ENCODE data around the gene ZNF611.
"Not testable (repeated sequence)": the region's sequence is repeated elsewhere in the genome, so short reads cannot be mapped to it uniquely, and the experiment has no call there.

The ZNF611 gene

GRCh38 chr19:52734893-52735661, at the start of gene ZNF611:
TSS of gene ZNF611 (minus strand) at chr19:52735044. CDS start at chr19:52715894, 19,150 bp downstream.
- peak; percentile 99 for DNase-seq (ENCODE audit: low read depth in 2 of 2)

GRCh38 chr19:52782864-52783263, 48.0 kb upstream of the ZNF611 start:
- not testable (repeated sequence) for DNase-seq (ENCODE audit: low read depth in 2 of 2)

DNA sequence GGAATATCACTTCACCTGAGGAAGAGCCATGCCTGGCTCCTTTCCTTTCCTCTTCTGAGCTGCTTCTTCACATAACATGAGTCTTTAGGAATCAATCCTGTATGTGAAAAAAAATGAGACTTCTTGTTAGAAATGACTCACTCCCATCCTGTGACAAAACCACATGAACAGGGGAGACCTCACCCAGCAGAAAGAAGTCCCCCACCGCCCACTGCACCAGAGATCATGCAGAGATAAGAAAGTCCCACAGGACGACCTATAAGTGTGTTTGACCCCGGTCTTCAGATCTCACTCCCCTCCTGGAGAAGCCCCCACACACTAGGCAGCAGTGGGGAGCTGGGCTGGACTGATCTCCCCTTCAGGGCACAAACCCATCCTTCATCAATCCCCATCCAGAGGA, 44.0 kb upstream of the ZNF611 start:
- DNase-seq (ENCODE audit: low read depth in 2 of 2), result peak in 1 of 2 donors; percentile 11

DNA sequence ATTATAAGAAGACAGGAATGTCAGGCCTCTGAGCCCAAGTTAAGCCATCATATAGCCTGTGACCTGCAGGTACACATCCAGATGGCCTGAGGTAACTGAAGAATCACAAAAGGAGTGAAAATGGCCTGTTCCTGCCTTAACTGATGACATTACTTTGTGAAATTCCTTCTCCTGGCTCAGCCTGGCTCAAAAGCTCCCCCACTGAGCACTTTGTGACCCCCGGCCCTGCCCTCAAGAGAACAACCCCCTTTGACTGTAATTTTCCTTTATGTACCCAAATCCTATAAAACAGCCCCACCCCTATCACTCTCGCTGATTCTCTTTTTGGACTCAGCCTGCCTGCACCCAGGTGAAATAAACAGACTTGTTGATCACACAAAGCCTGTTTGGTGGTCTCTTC, 21.6 kb upstream of the ZNF611 start:
- DNase-seq (ENCODE audit: low read depth in 2 of 2), result not testable (repeated sequence)

DNA sequence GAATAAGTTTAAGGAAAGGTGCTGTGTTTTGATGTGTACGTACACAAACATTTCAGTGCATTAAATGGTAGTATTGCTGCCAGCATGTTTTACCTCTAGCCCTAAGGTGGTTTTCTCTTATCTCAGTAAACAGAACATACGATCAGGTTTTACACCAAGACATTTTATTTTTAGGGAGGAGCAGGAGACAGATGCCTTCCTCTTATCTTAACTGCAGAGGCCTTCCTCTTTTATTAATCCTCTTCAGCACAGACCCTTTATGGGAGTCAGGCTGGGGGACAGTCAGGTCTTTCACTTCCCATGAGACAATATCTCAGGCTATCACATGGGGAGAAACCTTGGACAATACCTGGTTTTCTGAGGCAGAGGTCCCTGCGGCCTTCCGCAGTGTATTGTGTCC, 14.9 kb upstream of the ZNF611 start:
- no peak for DNase-seq (ENCODE audit: low read depth in 2 of 2)

- no peak for DNase-seq (ENCODE audit: low read depth in 2 of 2)
Measured at GRCh38 chr19:52748336-52748950, 13.6 kb upstream of the ZNF611 start.

DNA sequence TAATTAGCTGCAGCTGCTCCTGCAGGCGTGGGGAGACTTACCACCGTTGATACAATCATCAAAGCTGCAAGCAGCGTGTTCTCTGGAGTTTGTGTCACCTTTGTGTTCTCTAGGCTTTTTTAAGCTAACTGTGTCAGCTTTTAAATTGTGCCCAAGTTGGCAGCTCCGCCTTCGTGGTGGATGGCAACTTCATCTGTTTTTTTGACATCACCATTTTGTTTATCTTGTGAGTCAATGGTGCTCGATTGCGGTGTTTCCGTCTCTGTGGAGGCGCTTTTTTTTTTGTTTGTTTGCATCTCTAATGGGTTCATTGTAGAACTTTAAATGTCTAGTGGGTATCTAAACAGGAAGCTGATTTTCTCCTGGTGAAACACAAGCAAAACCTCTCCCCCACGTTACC, 11.1 kb upstream of the ZNF611 start:
- not testable (repeated sequence) for DNase-seq (ENCODE audit: low read depth in 2 of 2)

DNA sequence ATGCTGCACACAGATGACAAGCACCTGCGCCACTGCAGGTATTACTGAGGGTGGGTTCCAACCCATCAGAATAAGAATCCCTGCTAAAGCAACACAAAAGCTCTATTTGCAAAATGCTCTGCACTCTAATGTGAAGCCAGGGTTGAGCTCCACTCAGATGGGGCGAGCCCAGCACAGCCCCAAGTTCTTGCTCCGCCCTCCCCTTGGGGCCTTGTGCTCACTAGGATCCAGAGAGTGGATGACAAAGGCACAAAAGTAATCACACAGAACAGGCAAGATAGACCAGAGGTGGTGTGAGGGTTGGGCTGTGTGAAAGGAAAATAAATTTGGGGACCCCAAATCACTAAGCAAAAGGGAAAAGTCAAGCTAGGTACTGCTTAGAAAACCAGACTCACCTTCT, 8.2 kb upstream of the ZNF611 start:
- no peak for DNase-seq (ENCODE audit: low read depth in 2 of 2)

DNA sequence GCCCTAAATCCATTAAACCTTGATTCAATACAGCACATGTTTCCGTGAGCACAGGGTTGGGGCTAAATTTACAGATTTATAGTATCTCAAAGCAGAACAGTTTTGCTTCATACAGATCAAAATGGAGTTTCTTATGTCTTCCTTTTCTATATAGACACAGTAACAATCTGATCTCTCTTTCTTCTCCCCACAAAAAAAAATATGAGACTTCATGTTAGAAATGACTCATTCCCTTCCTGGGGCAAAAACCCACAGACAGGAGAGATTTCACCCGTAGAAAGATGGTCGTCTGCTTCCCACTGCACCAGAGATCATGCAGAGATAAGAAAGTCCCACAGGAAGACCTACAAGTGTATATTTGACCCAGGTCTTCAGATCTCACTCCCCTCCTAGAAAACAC, 7.7 kb upstream of the ZNF611 start:
- no peak for DNase-seq (ENCODE audit: low read depth in 2 of 2)

- no peak for DNase-seq (ENCODE audit: low read depth in 2 of 2)
Measured at GRCh38 chr19:52741951-52742485, 7.2 kb upstream of the ZNF611 start.

DNA sequence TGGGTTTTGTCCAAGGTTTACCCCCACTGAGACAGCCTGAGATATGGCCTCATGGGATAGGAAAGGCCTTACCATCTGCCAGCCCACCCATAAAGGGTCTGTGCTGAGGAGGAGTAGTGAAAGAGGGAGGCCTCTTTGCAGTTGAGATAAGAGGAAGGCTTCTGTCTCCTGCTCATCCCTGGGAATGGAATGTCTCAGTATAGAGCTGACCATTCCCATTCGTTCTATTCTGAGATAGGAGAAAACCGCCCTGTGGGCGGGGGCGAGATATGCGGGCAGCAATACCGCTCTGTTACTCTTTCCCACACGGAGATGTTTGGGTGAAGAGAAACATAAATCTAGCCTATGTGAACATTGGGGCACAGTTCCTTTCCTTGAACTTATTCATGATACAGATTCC, 6.5 kb upstream of the ZNF611 start:
- DNase-seq (ENCODE audit: low read depth in 2 of 2), result not testable (repeated sequence)

- no peak for DNase-seq (ENCODE audit: low read depth in 2 of 2)
Measured at GRCh38 chr19:52739576-52739975, 4.7 kb upstream of the ZNF611 start.

GRCh38 chr19:52735734-52736133, 890 bp upstream of the ZNF611 start:
- no peak for DNase-seq (ENCODE audit: low read depth in 2 of 2)

DNA sequence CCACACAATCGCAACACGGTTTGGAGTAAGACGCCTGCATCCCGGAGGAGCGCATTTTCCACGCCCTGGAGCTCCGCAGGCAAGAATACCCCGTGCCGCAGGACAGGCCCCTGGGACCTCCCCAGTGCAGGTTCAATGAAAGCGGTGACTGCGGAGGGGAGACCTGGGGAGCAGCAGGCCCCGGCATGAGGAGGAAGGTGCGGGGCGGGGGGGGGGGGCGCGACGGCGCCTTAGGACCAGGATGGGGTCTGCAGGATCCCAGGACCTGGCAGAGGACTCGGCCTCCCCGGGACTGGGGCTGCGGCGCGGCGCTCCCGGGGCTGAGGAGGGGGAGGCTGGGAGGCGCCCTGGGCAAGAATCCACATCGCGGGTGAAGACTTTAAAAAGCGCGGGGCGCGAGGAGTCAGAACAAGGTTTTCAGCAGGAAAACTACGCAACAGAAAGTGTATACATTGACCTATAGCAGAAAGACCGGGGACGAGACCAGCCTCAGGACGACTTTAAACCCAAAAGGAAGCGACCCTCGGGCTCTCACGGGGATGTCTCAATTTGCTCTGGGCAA, 432 bp downstream of the ZNF611 start:
- DNase-seq (ENCODE audit: low read depth in 2 of 2), result no peak

GRCh38 chr19:52726051-52726450, 8.8 kb downstream of the ZNF611 start:
- DNase-seq (ENCODE audit: low read depth in 2 of 2), result not testable (repeated sequence)

DNA sequence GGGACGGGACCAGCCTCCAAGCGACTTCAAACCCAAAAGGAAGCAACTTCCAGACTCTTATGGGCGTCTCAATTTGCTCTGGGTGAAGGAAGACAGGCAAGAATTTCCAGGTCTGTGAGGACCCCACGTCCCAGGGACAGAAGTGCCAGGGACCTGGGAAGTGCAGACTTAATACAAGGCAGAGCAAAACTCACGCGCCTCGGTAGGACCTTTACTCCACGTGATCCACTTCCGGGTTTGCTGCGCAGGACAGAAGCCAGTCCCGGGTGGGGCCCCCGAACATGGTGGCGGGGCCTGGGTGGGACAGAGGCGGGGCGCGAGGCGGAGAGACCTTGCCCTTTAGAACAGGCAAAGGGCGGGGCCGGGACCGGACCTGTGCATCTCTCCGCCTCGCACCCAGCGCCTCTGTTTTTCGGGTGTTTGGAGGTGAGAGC, 9.3 kb downstream of the ZNF611 start:
- no peak for DNase-seq (ENCODE audit: low read depth in 2 of 2)

GRCh38 chr19:52724701-52725514, 9.9 kb downstream of the ZNF611 start:
- DNase-seq (ENCODE audit: low read depth in 2 of 2), result no peak

GRCh38 chr19:52723907-52724598, 10.8 kb downstream of the ZNF611 start:
- DNase-seq (ENCODE audit: low read depth in 2 of 2), result not testable (repeated sequence)

- DNase-seq (ENCODE audit: low read depth in 2 of 2), result no peak
Measured at GRCh38 chr19:52722062-52723003, 12.5 kb downstream of the ZNF611 start.

GRCh38 chr19:52720541-52720940, 14.3 kb downstream of the ZNF611 start:
- DNase-seq (ENCODE audit: low read depth in 2 of 2), result not testable (repeated sequence)

All from stimulated activated CD8-positive, alpha-beta memory T cell treated with anti-CD3 and anti-CD28 coated beads, Interleukin-2, amount 100 ng/mL, for 1 hour (primary cell).